ELR (cell line): ENCODE data around the gene PRKCE.

ENCODE experiments used
- DNase-seq: peaks from one replicate; pipeline ENCODE4 v3.0.0-alpha.2; 2015; ENCODE audit warnings: low read depth

Gene PRKCE

DNA sequence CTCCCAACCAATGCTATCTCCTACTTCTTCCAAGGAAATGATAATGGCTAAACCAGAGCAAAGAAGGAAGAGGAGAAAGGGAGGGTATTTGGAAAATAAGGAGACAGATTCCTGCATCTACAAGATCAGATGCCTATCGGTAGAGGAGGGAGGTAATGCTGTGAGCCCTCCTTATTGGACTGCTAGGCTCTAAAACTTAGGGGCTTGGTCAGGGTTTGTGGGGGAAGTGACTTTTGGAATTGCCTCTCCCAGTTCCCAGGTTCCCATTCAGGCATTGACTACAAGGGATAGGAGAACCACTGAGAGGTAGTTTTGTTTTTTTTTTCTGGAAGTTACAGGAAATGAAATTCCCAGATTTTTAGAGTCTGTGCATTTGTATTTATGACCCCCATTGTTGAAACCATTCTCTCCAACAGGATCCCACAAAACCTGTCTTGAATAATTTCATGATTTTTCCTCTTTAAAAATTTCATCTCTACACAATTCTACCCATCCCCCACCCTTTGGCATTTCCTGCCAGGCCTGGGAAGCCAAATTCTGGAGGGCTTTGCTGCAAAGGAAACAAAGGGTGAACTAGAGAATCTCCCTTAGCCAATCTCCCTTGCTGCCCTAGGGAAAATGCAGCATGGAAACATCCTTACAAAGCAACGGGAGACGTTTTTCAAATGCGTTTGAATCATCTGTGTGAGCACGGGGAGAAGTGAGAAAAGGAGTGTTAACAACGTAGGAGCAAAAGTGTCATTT lies 363.6 kb downstream of the PRKCE start:
- peak; percentile 54 for DNase-seq

DNA sequence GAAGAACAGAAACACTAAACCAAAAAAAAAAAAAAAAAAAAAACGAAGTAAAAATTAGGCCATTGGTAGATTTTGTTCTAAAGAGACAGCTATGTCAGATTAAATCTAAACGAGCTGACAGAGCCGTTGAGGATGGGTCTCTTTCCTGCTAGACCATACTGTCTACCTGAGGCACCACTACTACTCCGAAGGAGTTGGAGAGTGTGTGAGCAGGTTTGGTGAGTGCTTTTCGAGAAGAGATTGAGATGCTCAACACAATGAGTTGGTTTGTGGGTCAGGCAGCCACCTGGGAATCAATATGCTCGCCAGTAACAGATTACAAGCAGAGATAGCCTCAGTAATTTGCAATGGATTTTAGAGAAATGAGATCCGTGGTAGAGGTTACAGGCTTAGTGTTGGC lies 364.2 kb downstream of the PRKCE start:
- DNase-seq = no peak

DNA sequence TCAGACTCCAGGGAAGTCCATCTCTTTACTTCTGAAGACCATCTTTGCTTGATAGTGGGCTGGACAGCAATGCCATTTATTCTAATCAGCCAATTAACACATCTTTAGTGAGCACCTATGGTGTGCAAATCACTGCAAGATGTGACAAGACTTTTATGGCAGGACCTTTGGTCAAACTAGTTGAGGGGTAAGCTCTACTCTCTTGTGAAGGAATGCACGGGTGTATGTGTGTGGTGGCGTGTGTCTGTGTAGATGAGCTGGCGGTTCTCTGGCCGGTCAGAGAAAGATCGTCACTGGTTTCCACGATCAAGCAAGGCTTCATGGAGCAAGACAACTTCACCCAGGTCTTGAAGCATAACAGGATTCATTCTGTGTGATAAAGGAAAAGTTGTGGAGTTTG lies 364.6 kb downstream of the PRKCE start:
- DNase-seq = no peak

DNA sequence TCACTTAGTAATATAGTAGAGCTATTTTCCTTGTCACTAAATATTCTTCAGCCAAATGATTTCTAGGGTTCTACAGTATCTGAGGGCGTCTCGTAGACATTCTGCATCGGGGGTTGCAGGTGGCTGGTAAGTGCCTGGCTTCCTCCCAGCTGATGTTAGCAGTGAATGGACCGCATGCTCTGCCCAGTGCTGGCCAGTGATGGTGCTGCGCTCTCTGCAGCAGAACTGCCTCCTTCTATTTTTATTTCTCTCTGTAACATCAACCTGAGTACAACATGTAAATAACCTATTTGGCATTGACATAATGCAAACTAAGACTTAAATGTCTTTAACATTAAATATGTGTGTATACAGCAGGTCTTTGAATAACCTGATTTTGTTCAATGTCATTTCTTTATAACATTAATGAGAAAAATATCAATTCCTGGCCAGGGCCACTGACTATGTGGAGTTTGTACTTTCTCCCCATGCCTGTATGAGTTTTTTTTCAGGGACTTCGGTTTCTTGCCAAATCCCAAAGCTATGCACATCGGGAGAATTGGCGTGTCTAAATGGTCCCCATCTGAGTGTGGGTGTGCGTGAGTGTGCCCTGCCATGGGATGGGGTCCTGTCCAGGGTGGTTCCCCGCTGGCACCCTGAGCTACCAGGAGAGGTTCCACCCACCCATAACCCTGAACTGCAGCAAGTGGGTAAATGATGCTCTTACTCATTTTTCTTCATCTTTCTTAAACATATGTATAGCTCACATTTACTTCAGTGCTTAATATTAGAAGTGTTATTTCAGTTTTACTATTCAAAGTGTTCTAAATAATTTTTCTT lies 367.5 kb downstream of the PRKCE start:
- no peak for DNase-seq

DNA sequence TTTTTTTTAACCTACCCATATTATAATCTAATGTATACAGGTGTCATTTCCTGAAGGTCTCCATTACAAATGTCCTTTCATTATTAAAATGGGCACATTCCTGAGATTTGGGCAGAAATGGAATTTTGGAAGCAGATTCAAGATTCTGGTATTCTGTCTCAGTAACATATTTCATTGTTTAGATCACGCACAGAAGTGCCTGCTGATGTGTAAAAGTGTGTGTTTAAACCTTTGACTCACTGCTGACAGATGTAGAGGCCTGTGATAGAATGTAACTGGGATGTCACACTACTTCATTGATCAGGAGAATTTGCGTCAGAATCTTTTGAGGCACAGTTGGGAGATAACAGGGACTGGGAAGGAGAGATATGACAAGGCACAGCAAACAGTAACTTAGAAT lies 368.9 kb downstream of the PRKCE start:
- peak; percentile 54 for DNase-seq

DNA sequence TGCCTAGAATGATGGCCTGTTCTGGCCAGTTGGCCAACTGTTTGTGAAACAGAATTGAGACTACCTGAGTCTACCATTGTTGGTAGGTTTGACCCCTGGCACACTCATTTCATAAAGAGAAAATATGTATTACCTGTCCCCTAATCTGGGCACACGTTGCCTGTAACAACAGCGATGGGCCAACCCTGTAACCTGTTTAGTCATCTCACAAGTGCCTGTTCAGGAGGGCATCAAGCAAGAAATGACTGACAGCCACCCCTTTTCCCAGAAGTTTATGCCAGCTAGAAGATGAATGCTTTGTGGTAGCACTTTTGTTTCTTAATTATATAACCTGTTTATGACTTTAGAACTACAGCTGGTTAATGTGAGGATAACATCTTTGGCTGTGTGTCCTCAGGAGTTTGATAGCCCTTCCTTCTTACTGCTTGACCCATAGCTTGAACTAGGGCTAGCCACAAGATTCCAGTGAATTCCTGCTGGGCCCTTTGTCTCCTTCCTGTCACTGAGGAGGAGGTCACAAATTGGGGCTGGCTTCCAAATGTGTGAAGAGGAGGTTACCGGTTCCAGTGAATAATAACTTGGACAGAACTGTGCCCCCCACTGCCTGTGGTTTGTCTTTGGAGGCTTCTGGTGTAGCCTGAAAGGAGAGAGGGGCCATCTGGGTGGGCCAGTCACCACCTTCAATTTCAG lies 371.8 kb downstream of the PRKCE start:
- DNase-seq = no peak

DNA sequence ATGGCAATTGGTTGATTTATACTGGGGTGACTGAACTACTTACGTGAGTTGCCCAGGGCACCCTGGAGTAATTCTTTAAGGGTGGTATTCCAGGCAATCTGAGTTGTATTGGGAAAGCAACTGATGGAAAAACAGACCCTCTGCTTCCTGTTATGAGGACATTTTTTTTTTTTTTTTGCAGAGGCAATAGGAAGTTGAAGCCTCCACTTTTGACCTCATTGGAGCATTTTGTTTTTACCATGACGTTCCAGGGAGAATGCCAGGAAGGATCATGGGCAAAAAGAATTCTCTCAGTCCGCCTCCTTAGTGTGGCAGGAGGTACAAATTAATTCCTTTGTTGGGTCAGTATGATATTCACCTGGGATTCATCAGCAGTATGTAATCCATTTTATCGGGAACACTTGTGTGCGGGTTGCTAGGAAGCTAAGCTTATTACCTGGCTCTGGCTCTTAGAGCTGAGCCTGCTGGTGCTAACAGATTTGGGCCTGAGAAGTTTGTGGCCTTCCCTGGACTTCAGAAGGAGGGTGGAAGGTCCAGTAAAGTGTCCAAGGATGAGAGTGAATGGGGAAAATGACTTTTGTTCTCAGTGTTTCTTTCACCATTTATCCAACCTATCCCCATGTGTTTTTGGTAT lies 372.8 kb downstream of the PRKCE start:
- no peak for DNase-seq

DNA sequence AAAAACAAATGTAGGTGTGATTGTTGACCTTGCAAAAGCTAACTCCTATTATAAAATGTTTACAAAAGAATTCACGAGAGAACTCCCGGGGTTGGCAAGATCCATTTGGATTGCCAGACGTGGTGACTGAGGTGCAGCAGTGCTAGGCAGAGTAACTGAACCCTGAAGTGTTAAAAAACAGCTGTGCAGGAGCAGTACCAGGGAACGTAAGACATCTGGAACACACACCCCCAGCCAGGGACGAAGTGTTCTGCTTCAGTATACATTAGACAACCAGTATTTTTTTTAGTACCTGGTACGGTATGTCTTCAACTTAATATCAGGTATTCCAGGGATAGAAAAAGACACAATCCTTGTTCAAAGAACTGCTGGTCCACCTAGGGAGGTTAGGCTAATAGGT lies 373.6 kb downstream of the PRKCE start:
- no peak for DNase-seq

DNA sequence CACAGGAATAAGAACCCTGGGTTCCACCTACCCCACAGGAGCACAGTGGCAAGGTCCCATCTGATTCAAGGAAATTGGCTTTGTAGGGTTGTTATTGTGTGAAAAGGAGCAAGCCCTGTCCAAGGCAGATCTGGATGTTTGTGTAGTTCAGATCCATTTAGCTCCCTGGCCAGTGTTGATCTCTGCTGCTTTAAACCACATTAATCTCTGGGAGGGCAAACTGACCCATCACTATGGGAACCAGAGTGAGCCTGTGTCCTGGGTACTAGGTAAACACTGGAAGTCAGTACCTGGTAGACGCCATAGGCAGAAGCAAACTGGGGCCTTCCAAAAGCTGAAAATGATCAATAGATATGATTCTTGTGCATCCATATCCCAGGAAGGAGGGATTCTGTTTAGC lies 374.2 kb downstream of the PRKCE start:
- DNase-seq = no peak

DNA sequence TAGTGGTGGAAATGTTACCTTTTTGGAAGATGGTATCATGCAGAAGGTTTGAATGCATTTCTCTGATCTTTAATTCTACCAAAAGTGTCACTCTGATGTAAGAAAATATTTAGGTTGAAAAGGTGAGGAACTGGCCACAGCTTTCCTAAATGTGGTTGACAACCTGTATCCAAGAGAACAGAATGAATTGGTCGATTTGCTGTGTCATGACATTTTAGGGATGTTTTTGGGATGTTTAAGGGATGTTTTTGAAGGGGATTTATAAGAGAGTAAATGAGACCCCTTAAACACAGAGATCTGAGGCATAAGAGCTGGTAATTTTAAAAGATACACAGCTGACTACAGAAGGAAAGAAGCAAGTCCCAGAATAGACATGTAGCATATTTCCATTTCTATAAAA lies 375.0 kb downstream of the PRKCE start:
- no peak for DNase-seq

DNA sequence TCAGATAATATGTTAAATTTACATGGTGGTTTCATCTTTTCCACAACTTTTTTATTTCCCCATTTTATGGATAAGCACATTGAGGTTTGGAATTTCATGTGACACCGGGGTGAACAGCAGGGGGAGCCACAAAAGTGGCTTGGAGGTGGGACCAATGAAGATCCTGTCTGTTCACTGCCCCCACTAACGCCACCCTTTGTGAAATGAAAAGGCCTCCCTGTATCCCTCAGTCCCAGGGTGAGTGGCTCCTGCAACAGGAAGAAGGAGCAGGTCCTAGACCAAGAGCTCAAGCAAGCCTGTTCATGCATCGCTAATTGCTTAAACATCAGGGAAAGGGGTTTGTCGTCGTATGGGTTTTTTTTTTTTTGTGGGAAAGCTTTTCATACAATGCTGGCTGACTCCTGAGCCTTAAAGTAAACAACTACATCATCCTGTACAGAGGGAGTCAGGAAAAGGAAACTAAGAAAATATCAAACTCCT lies 377.9 kb downstream of the PRKCE start:
- peak; percentile 83 for DNase-seq

DNA sequence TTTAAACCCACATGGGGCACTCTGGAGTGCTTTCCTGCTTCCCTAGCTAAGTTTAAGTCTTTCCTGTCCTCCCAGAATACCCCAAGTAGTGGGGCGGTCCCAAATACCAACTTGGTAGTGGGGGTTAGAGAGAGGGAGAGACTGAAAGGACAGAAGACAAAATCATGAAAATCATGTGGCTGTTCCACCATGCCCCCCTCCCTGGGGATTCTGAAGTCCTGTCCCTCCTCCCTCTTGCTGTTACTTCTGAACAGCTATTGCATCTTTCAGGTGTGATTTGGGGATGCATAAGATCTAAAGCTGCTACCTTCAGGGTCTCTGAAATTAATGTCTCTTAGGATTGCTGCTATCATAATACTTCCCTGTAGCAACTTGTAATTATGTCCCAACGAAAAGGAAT lies 378.9 kb downstream of the PRKCE start:
- DNase-seq = no peak

DNA sequence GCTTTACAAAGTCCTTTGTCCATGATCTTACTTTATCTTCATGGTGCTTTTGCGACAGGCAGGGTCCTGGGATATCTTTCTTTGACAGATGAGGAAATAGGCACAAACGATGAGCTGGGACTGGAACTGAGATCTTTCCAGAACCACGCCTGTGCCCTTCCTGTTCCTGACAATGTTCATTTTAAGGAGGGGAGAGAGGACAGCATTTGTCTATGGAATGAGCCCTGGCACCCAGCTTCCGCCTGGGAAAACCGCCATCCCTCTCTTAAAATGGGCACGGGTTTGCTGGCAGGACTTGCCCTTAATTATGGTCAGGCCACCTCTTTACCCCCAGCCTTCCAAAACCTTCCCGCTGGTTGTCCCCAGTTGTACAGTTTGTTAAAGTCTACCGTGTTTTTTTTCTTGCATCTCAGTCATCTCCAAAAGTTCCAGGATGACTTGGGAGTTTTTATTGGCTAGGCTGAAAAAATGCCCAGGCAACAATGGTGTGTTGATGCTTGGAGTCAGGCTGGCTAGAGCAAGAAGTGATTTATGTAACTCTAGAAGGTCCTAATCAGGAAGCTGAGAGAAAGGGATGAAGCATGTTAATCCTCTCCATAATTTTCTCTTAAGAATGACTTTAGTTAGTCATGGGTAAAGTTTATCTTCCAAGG lies 380.8 kb downstream of the PRKCE start:
- DNase-seq = no peak

DNA sequence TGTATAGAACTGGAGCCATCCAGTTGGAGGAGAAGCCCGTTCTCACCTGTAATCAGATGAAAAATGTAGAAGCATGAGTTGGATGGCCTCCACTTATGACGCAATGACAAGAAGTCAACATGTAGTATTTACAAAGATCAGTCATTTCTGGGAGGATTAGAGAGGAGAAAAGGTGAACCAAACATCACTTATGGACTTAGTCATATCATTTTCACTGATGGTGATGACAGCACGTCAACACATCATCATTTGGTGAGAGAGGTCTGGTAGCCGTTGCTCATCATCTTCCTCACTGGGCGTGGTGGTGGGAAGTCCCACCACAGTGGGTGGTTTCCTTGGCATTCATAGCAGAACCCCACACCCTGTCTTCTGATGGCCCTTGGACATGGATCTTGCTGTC lies 381.5 kb downstream of the PRKCE start:
- no peak for DNase-seq

DNA sequence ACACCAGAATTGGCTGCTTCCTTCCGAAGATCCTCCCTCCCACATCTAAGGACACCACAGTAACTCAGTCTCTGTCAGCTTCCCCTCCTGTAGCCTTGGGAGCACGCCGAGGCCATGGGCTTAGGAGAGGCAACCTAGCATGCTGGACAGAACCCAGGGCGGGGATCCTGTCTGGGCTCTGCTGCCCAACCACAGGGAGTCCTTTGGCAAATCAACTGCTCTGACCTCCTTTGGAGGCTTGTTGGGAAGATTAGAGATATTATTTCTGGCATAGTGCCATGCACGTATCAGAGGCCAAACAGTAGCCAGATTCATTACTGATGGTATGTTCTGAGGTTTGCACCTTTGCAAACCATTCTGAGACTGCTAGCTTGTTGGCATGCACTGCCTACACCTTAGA lies 383.1 kb downstream of the PRKCE start:
- no peak for DNase-seq

DNA sequence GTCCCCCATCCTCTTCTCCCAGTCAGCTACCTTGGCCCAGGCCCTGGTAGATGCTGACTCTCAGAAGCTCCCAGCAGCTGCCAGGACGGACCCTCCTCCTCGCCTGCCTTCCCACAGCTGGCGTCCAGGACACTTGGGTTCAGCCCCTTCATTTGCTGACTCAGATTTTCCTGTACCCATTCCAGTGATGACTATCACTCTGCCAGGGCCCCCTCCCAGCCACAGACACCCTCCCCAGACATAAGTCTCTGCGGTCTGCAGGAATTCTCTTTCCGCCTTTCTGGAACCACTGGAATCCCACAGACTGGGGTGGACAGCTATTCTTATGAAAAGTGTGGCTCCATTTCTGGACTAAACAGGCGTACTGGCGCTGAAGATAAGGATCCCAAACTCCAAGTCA lies 385.5 kb downstream of the PRKCE start:
- peak; percentile 49 for DNase-seq

DNA sequence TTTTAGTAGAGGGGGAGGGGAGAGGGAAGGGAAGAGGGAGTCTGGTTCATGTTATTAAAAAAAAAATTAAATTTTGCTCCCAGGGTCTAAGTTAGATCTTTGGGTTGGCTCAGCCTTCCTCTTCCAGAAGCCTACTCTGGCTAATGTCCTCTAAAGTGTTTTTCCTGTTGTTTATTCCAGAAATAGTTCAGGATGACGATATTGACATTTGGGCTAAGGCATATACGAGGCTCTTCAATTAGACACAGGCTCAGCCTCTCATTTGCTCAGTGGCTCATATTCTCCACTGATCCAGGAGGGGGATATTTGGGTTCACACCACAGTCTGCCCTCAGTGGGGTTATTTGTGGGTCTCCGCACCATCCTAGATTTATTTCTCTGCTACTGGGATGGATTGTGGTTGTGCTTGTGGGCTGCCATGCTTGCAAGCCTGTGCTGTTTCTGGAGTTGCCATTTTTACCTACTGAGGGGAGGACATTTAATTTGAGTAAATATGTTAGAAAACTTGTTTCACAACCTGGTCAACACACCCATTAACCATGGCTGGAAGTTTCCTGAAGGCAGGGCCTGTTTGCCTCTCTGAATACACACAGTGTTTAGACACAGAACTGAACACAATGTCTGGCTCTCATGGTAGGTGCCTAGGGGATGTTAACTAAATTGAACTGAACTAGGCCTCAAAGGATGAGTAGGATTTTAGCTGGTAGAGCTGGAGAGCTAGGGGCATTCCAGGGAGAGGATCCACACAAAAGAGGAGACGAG lies 388.2 kb downstream of the PRKCE start:
- no peak for DNase-seq

DNA sequence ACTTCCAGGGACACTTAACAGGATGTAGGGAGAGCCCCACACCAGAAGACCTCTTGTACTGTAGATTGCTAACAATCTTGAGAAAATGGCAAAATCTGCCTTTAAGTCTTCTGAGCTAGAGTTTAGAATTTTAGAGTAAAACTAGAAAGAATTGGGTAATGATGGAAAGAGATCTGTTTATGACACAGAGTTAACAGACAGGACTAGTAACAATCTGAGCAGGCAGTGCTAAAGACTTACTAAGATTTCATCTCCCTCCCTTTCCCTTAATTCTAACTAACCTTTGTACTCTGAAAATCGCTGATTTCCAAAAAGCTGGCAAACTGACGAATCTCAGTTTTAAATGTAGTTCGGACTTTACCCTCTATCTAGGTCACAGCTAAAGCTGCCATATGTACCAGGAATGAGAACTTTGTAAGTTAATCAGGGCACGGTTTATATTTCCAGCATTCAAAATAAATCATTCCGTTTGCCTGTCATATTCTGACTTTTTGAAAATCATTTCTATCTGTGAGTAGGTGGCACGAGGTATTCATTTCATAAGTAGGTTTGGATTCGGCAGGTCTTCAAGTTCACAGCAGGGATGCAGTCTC lies 389.2 kb downstream of the PRKCE start:
- DNase-seq = no peak

DNA sequence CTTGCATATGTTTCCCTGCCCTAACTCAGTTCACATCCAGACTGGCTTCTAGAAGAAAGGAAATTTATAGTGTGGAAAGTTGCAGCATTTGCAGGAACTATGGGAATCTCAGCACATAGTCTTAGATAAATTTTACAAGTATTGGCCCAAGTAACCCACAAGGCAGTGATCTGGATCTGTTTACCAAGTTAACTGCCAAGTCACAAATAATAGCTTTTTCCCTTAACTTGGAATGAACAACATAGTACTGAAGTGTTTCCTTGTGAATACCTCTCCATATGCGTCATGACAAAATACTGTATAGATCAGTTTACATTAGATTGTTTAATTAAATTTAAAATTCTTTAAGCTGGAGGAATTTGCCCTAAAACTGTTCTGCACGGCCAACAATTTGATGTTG lies 390.0 kb downstream of the PRKCE start:
- DNase-seq = peak; percentile 20

DNA sequence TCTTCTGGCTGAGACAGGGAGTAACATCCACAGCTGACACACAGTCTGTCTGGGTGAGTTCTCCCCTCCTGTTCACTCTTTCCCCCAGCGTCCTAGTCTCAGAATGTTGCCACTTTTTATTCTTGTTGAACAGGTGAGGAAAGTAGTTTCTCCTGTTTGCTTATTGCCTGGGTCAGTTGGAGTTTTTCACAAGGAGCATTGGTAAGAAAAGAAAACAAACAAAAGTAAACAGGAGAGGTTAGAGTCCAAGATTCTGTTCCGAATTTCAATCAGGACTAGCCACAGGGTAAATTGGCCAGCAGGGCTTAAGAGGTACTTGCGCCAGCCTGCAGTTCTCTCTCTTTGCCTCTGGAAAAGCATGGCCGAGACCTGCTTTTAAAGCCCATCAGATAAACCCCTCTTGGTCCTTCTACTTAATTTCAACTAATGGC lies 390.7 kb downstream of the PRKCE start:
- DNase-seq = no peak

DNA sequence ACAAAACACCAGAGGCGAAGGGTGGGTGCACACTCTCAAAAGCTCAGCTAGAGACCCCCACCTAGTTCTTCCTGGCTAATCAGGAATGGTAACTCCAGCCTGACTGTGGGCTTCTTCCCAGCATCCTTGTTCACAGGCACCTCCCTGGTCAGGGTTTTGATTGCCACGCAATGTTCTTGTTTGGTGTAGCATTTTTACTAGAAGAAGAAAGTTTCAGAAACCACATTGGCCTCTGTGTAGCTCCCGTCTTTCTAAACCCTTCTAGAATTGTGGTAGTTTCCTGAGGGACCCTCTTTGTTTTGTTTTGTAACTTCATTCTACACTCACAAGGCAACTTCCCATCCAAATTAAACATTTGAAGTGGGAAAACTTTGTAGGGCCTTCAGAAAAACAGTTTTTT lies 391.2 kb downstream of the PRKCE start:
- no peak for DNase-seq
